Stimulated activated CD8-positive, alpha-beta memory T cell treated with anti-CD3 and anti-CD28 coated beads, Interleukin-4, amount 100 ng/mL, for 4 hours (primary cell): ENCODE results near the gene SCT.

Experiments
- DNase-seq, 2 donors: peaks; one replicate each; pipeline ENCODE4 v3.0.0-alpha.2; 2020; ENCODE audit warnings: low read depth in 2 of 2, low spot score in 1 of 2

The SCT gene

DNA sequence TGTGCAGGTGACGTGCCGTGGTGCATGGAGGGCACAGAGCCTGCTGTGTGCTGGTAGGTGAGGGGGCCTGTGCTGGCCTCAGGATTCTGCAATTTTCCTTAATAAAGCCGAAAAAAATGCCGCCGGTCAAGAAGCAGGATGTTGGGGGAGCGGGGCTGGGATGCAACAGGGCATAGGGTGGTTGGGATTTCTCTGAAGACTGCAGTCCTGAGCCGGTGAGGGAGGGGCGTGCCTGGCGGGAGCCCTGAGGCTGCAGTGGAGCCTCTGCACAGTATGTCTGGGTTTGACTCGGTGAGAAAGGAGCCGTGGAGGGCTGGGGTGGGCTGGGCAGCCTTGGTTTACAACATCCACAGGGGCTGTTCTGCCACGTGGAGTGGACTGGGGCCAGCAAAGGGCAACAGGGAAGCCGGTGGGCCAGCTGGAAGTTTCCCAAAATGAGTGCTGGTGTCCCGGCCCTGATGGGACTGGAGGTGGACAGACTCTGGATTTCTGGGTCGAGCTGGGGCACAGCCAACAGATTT, 3.6 kb downstream of the SCT start:
- no peak for DNase-seq

DNA sequence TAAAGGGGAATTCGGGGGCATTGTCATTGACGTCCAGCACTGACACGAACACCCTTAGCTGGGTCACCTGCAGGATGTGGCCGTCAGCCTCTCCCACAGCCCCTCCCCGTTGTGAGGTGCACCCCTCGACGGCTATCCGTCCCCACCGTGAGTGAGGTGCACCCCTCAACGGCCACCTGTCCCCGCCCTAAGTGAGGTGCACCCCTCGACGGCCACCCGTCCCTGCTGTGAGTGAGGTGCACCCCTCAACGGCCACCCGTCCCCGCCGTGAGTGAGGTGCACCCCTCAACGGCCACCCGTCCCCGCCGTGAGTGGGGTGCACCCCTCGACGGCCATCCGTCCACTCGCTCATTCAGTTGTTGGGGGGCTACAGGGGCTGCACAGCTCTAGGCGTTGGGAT, 5.1 kb downstream of the SCT start:
- no peak for DNase-seq

DNA sequence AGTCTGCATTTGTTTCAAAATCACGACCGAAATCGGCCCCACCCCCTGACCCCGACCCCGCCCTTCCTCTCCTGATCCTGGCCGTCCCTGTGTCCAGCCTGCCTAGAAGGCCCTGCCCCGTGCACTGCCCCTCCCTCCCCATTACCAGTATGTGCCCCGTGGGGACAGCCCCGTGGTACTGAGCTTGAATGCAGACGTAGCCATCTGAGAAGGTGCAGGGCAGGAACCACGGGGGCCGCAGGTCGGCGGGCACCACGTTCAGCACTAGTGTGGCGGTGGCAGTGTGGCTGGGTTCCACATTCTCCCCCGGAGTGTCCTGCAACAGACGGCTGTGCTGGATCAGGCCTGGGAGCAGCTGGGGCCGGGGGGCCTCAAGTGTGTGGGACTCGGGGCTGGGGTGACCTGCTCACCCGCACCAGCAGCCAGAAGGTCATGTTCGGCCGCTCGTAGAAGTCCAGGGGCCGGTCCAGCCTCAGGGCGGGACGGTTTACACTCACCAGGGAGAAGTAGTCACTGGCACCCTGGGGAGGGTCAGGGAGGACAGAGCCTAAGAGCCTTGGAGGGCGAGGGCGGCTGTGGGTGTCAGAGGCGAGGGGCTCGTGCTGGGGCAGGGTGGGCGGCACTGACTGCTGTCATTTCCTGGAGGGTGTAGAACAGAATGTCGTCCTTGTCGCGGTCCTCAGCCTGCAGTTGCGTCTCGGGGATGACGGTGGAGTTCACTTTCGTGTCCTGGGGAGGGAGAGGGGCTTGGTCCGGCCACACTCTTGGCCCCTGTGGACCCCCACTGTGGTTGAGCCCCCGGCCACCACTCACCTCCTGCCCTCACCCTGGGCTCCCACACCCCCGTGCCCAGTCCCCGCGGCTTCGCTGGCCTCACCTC, 5.8 kb downstream of the SCT start:
- DNase-seq: no peak

DNA sequence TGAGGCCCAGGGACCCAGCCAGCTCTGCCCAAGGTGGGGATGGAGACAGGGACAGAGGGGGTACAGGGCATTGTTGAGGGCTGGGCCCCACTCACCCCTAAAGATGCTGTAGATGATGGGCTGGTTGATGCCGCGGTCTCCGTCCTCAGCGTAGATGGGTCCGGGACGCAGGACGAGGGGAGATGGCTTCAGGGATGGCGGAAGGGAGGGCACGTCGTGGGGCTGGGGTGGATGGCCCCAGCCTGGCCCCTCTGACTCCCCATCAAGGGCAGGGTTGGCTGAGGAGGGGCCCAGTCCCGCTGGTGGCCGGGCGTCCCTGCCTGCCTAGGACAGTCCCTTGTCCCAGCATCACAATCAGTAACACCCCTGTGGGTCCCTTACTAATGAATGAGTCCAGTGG, 6.8 kb downstream of the SCT start:
- no peak for DNase-seq

DNA sequence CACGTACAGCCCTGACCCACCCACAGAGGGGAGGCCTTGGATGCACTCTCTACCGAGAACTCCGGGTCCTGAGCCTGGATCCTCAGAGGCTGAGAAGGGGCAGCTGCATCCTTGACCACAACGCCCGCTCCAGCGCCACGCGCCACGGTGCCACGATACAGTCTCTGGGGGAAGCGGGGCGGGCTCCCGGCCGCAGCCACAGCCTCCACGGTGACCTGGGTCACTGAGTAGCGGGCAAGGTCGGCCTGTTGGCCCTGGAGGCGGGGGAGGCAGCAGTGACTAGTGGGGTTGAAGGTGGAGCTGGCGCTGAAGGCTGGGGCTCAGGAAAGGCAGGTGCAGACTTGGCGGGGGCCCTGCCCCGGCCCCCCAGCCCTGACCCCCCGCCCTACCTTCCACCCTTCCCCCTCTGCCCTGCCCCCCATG, 7.3 kb downstream of the SCT start:
- DNase-seq: no peak

DNA sequence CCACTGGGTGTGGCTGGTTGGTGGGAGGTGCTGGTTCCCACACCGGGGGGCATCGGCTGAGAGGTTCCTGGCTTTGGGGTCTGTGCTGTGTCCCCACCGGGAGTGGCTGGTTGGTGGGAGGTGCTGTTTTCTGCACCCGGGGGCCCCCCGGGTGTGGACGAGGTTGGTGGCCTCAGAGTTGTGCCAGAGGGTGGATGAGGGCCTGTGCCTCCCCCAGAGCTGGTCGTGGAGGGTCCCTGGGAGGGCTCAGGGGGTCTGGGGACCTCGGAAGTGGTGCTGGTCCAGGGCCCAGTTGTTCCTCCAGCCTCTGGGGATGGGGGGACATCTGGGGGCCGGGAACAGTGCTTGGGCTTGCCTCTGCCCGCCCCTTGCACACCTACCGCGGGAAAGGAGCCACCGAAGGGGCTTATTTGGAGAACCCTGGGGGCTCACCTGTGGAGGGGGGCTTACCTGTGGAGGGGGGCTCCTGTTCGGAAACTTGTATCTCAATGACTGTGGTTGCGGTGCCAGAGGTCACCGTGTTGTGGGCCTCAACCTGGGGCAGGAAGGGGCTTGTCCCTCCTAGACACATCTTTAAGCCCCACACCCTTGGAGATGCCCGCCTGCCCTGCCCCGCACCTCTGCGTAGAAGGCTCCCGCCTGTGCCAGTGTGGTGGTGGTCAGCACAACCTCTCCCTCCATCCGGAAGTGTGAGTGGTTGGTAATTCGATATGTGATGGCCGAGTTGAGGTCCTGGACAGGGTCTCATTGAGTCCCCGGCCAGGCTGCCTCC, 7.9 kb downstream of the SCT start:
- no peak for DNase-seq

DNA sequence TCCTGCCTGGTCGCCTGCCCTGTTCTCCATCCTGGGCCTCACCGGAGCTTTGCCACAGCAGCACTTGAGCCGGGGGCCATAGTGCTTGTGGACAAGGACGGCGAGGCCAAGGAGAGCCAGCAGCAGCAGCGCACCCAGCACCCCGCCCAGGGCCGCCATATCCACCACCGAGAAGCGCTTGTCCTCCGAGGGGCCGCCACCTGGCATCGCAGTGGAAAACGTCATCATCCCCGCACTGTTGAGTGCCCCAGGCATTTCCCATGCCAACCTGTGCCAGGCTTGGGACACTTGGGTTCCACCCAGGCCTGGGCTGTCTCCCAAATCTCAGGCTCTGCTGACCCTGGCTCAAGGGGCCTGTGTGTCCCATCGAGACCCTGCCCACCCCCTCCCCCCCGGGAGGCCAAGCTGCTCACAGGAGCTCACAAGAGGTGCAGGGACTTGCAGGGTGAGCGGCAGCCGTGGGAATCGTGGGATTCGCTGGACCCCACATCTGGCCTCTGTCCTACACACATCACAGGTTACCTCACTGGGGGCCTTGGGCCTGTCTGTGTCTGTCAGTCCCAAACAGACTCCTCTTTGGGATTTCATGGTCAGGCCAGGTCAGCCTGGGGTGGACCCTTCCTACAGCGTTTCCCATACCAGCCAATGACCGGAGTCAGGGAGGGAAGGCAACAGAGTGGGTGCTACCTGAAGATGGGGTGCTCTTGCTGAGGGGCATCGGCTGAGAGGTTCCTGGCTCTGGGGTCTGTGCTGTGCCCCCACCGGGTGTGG, 8.9 kb downstream of the SCT start:
- DNase-seq: no peak

DNA sequence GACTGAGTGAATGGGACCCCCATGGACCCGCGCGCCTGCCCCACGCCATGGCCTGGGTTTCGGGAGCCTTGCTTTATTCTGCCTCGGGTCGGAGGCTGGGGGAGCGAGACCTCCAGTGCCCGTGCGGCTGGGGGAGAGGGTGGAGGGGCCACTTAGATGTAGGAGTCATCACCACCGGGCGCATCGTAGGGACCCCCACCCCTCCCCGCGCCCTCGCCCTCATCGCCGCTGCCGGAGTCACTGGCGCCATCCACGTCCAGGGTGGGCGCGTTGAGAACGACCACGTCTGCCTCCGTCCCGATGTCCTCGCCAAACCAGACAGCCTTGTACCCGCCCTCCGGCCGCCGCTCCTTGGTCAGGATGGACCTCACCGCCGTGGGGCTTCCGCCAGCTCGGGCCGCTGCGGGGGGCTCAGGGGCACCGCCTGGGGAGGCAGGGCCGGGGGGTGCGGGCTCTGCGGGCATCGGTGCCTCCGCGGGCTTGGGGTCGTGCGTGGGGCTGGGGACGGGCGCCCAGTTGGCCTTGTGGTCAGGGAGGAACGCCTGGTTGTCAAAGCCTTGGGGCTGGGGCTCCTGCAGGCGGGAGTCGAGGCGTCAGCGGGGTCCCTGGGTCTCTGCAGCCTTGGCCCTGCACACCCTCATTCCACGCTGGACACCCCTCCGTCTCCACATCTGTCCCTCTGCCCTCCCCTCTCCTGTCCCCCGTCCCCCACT, 9.6 kb downstream of the SCT start:
- DNase-seq: no peak

DNA sequence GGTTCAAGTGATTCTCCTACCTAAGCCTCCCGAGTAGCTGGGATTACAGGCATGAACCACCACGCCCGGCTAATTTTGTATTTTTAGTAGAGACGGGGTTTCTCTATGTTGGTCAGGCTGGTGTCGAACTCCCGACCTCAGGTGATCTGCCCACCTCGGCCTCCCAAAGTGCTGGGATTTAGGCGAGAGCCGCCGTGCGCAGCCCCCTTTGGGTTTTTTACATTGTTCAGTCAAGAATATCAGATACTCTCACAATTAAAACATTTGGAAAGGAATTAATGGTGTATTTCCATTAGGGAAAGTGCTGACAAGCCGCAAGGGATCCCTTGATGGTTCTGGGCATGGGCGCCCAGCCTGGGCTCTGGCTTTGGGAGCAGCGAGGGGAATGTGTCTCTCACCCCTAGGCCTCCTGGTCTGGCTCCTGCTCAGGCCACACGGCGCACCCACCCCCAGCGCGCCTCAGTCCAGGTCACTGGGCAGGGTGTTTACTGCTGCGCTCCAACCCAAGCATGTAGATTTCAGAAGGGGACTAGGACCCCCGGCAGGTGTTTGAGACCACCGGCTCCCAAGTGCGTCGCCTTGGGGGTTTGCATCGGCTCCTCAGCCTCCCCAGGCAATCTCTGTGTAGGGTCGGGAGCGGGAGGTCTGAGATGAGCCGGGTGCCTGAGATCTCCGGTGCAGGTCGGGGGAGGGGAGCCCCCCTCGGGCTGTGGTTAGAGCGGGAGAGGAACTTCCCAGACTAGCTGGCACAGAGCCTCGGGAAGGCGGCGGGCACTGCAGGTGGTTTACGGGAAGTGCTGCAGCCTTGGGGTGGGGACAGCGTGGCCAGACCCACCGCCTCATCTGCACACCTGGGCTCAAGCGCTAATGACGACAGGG, 10.4 kb downstream of the SCT start:
- no peak for DNase-seq

DNA sequence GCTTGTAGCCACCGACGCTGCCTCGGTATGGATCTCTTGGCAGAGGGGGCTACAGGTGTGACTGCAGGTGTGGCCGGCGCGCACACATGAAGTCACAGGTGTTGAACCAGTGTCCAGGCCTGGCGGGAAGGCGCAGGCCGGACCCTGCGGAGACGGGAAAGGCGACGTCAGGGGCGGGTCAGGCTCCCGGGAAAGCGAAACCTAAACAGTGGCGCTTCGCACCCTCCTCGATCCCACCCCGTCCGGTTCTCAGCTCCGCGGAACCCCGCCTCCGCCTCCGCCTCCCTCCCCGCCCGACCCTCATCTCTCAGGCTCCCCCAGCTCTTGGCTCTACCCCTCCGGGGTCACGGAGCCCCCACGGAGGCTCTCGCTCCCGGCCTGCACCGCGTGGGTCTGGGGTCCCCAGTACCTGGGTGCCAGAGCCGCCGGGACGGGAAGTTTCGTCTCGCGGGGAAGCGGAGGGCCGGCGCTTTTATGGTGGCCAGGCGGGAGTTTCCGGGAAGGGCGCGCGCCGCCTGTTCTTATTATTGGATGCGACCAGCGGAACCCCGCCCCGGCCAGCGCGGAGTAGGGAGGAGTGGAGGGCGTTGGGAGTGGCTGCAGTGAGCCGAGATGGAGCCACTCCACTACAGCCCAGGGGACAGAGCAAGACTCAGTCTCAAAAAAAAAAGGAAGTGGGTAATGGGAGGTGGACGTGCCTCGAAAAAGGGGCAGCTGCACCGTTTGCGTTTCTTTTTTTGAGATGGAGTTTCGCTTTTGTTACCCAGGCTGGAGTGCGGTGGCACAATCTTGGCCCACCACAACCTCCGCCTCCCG, 11.3 kb downstream of the SCT start, which contains the start of gene IRF7:
Gene IRF7 (minus strand): TSS at position 447 of the 816 bp plus-strand sequence. CDS start 586 bp downstream, outside the sequence.
- peak; percentile 70 to 72 for DNase-seq

DNA sequence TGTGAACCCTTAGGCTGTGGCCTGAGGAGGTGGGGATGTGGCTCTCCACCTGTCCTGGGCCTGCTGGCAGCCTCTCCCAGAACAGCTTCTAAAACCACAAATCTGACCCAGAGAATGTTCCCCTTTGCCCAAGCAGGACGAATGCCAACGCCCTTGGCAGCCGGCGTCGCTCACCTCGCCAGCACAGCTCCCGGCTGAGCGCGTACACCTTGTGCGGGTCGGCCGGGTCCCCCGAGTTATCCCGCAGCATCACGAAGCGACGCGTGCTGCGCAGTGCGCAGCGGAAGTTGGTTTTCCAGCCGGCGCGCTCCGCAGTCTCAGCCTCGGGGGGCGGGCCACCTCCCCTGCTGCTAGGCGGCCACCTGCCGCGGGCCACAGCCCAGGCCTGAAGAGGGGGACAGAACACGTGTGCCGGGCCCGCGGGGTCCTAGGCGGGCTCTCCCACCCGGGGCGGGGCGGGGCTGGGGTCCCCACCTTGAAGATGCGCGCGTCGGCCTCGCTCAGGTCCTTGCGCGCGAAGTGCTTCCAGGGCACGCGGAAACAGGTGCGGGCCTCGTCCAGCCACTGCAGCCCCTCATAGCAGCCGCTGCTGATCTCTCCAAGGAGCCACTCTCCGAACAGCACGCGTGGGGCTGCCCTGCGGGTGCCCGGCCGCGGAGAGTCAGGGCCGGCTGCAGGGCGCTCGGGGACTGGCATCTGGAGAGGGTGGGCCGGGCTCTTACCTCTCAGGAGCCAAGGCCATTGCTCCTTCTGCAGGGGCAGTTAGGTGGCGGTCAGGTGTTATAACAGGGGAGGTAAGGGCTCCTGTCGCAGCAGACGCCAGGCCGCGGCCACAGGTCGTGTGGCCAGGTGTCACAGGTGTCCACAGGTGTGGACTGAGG, 12.1 kb downstream of the SCT start:
- no peak for DNase-seq

DNA sequence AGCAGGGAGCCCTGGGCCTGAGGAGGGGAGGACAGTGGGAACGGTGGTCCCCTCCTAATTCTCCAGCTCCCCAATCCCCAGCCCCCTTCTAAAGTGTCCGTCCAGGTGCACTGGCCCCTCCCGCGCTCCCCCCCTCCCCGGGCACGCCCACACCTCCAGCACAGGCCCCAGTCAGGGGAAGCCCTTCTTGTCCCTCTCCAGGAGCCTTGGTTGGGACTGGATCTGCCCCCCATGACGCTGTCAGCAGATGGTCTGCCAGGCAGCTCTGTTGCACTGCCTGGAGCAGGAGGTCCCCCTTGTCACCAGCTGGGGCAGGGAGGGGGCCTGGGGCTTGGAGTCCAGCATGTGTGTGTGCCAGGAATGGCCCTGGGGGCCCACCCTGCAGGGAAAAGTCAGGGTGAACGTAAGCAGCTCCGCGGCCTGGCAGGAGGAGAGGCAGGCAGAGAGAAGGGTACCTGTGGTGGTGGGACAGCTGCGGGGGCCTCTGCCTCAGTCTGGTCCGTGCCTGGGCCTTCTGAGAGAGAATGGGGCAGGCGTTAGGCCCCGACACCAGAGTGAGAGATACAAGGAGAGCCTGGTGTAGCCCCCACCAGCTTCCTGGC, 12.9 kb downstream of the SCT start:
- no peak for DNase-seq

DNA sequence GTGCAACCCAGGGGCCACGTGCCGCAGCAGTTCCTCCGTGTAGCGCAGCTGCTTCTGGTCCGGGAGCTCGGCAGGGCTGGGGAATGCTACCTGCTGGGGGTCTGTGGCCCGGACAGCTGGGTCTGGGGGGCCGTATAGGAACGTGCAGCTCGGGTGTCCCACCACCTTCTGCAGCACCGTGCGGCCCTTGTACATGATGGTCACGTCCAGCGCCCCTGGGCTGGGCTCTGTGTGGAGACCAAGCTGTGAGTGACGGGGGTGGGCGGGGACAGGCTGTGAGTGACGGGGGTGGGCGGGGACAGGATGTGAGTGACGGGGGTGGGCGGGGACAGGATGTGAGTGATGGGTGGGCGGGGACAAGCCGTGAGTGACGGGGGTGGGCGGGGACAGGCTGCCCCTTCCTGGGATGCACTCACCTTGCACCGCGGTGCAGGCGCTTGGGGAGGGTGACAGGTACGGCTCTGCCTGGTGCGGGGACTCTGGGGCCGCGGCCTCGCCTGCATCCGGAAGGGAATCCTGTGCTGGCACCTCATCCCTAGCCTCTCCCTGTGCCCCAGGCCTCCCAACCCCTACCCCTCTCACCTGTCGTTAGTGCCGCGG, 13.5 kb downstream of the SCT start:
- peak; percentile 71 to 74 for DNase-seq

DNA sequence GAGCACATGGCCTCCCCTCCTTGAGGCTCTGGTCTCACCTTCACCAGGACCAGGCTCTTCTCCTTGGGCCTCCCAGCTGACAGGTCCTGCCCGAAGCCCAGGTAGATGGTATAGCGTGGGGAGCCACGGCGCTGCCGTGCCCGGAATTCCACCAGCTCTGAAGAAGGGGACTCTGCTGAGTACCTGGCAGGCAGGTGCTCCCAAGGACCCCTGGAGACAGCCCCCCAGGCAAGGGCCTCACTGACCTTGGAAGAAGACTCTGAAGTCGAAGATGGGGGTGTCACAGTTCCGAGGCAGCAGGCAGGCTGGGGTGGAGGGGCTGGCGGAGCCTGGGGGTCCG, 14.1 kb downstream of the SCT start:
- no peak for DNase-seq

DNA sequence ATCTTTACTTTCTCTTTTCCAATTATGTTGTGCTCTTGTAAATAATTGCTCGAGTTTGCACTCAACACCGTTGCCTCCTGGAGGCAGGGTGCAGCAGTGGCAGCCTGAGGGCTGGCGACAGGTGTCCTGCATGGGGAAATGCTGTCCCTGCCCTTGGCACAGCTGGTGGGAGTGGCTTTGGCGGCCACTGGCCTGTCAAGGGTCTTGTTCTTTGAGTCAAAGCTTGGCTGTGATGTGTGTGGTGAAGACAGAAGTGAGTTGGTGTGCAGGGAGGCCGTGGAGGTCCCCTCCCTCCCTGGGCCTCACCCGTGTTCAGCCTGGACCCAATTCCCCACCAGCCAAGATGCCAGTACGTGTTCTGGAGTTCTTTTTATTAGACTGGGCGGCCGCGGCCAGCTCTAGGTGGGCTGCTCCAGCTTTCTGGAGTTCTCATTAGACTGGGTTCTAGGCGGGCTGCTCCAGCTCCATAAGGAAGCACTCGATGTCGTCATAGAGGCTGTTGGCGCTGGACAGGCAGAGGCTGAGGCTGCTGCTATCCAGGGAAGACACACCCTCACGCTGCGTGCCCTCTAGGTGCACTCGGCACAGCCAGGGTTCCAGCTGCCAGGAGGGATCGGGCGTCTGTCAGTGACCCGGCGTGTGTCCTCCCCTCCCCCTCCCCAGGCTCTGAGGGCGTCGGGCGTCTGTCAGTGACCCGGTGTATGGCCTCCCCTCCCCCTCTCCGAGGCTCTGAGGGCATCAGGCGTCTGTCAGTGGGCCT, 14.6 kb downstream of the SCT start:
- no peak for DNase-seq
